NCI-H1092 treated with DMSO at 0.1 percent for 48 hours (cell line): ENCODE measurements around the gene RPL13.

Experiments used
- DNase-seq: peaks from one replicate; lab custom pipeline; 2025; lab: John Stamatoyannopoulos, UW

The RPL13 gene

GRCh38 chr16:89560378-89561141 is at the start of gene RPL13:
TSS of gene RPL13 (plus strand) at chr16:89560682. CDS start at chr16:89560960, 278 bp downstream.
- DNase-seq, result peak; percentile 94

GRCh38 chr16:89511374-89511773 is 49.1 kb upstream of the RPL13 start:
- DNase-seq, result no peak

GRCh38 chr16:89512453-89512852 is 48.0 kb upstream of the RPL13 start:
- no peak for DNase-seq

GRCh38 chr16:89517128-89517527 is 43.4 kb upstream of the RPL13 start:
- DNase-seq, result no peak

GRCh38 chr16:89519881-89520280 is 40.6 kb upstream of the RPL13 start:
- DNase-seq, result no peak

GRCh38 chr16:89522287-89522686 is 38.2 kb upstream of the RPL13 start:
- no peak for DNase-seq

GRCh38 chr16:89523680-89524344 is 36.7 kb upstream of the RPL13 start:
- DNase-seq, result no peak

- DNase-seq, result no peak
Observed at GRCh38 chr16:89525146-89525913, 35.2 kb upstream of the RPL13 start.

GRCh38 chr16:89529097-89529496 is 31.4 kb upstream of the RPL13 start:
- DNase-seq, result no peak

GRCh38 chr16:89530401-89531381 is 29.8 kb upstream of the RPL13 start:
- no peak for DNase-seq

GRCh38 chr16:89531821-89532526 is 28.5 kb upstream of the RPL13 start:
- no peak for DNase-seq

GRCh38 chr16:89534252-89534756 is 26.2 kb upstream of the RPL13 start:
- no peak for DNase-seq

- DNase-seq, result no peak
Observed at GRCh38 chr16:89536371-89536770, 24.1 kb upstream of the RPL13 start.

- no peak for DNase-seq
Observed at GRCh38 chr16:89536886-89537548, 23.5 kb upstream of the RPL13 start.

- no peak for DNase-seq
Observed at GRCh38 chr16:89537549-89537925, 22.9 kb upstream of the RPL13 start.

- no peak for DNase-seq
Observed at GRCh38 chr16:89538286-89538685, 22.2 kb upstream of the RPL13 start.

GRCh38 chr16:89540557-89540956 is 19.9 kb upstream of the RPL13 start:
- DNase-seq, result no peak

GRCh38 chr16:89541792-89542191 is 18.7 kb upstream of the RPL13 start:
- no peak for DNase-seq

- DNase-seq, result no peak
Observed at GRCh38 chr16:89544113-89544512, 16.4 kb upstream of the RPL13 start.

- no peak for DNase-seq
Observed at GRCh38 chr16:89544713-89545043, 15.8 kb upstream of the RPL13 start.
